GM23248 (cell line): ENCODE data around the gene TEX52.

Experiments
- EZH2 ChIP-seq: fragments of 200-600 bp; sonication (generic); IDR thresholded peaks from 2 replicates; pipeline ENCODE4 v1.6.1; 2018; ENCODE audit warnings: antibody characterized with exemption, mild to moderate bottlenecking; ENCODE audit not compliant: insufficient read depth, poor library complexity, severe bottlenecking
- EZH2phosphoT487 ChIP-seq: fragments of 200-600 bp; sonication (generic); IDR thresholded peaks from 2 replicates; pipeline ENCODE4 v1.6.1; 2018; ENCODE audit warnings: antibody characterized with exemption, moderate library complexity, mild to moderate bottlenecking, low read depth; ENCODE audit not compliant: insufficient read depth

DNA sequence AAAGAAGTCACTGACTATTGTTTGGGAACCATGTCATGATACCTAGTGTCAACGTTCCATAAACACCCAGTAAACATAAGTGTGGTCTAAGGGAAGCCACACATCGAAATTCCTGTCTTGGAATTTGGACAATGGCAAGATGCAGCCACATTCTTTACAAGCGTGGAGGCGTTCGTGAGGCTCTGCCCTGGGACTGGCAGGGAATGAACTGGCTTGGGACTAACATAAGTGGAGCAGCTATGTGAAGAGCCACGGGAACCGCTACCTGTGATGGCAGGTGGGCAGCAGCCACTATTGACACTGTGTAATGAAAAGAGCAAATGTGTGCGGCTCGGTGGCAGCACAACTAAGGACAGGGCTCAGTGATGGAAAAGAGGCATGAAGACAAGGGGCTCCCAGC is 12.1 kb downstream of the TEX52 start:
- TF ChIP-seq EZH2 (no peak), EZH2phosphoT487 (no peak)
